ENCODE measurements around the gene TAOK2.

GRCh38 chr16:29968205-29968604 lies 5.5 kb upstream of the TAOK2 start:
- TF ChIP-seq CTCF (IDR thresholded peaks at IDR 0.05 in 4 of 5, conservative IDR thresholded peaks at IDR 0.05 in 1 of 5) = no peak
- no peak for TF ChIP-seq POLR2A (IDR thresholded peaks at IDR 0.05)

All from gastrocnemius medialis (tissue), 4 donors.